MM.1S (cell line): Measurements from ENCODE around the gene CRACDL.

ENCODE experiments used
- CTCF ChIP-seq: fragments of 300-600 bp; sonication (generic); IDR thresholded peaks from 2 replicates; pipeline ENCODE4 v1.5.1; 2016; ENCODE audit warnings: antibody characterized with exemption, low read length, mixed read lengths
- EZH2phosphoT487 ChIP-seq: fragments of 300-600 bp; sonication (generic); IDR thresholded peaks from 2 replicates; pipeline ENCODE4 v1.6.1; 2018; ENCODE audit warnings: antibody characterized with exemption, low read length

DNA sequence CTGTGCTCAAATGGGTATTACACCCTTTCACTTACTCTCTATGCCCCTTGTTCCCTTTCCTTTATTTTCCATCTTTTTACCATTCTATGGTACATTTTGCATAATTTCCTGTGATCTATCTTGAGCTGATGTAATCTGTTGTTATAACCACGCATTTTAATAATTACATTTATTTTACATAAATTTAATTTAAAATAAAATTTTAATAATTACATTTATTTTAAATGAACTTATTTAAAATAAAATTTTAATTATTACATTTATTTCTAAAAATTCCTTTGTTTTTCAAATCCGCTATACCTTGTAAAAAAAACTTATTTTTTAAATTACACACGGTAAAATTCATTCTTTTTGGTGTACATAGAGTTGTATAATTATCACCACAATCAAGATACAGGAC is 93.9 kb downstream of the CRACDL start:
- TF ChIP-seq CTCF (no peak), EZH2phosphoT487 (no peak)
